PC-3 (cell line): ENCODE results near the gene RET. TPM values are rescaled to one million over a fixed set of nuclear protein-coding genes. Genes with fewer than 3 reads are reported as not detected.
A peak's percentile ranks its signal among the peaks of the same experiment; 100 is the strongest.

ENCODE experiments used
- ATAC-seq: fragments of 200-7000 bp; cut with Tn5 transposase; 2 replicates; pipeline ENCODE4 v1.9.1; 2020; ENCODE audit warnings: mild to moderate bottlenecking, moderate library complexity
- BruUV-seq: library from RNA; stranded (reverse); fragments of 400-500 nt; replicated peaks from 2 replicates; lab custom pipeline; 2021; lab: Mats Ljungman, UMichigan
- CTCF ChIA-PET: fragments of 300-600 bp; sonication (Branson Sonifier 250); formaldehyde crosslinking; loops from one replicate; lab custom pipeline; 2022; ENCODE audit warnings: antibody characterized with exemption; lab: Charles Lee
- POLR2A ChIA-PET: fragments of 300-600 bp; sonication (Branson Sonifier 250); formaldehyde crosslinking; loops from one replicate; lab custom pipeline; 2022; ENCODE audit warnings: antibody characterized with exemption; ENCODE audit not compliant: unreplicated experiment; lab: Charles Lee
- DNase-seq: peaks from one replicate; pipeline ENCODE4 v3.0.0-alpha.2; 2015
- H2AFZ ChIP-seq: fragments of 300-600 bp; sonication (generic); 2 replicates; pipeline ENCODE4 v1.6.0; 2016; ENCODE audit warnings: antibody characterized with exemption, low read length
- H3F3A ChIP-seq: fragments of 300-600 bp; sonication (generic); one replicate; pipeline ENCODE4 v1.6.0; 2017; ENCODE audit warnings: antibody characterized with exemption, low read length, control low read depth, mild to moderate bottlenecking; ENCODE audit not compliant: unreplicated experiment
- H3K27ac ChIP-seq: fragments of 300-600 bp; sonication (generic); 2 replicates; pipeline ENCODE4 v1.5.1; 2016; ENCODE audit warnings: mild to moderate bottlenecking, low read length
- H3K27me3 ChIP-seq: fragments of 300-600 bp; sonication (generic); 2 replicates; pipeline ENCODE4 v1.6.1; 2016; ENCODE audit warnings: low read length, mixed read lengths
- H3K36me3 ChIP-seq: fragments of 300-600 bp; sonication (generic); 2 replicates; pipeline ENCODE4 v1.6.1; 2016; ENCODE audit warnings: low read depth, mixed run types, low read length, mixed read lengths
- H3K4me1 ChIP-seq: fragments of 300-600 bp; sonication (generic); 2 replicates; pipeline ENCODE4 v1.5.1; 2016; ENCODE audit warnings: low read length; ENCODE audit not compliant: insufficient read depth
- H3K4me2 ChIP-seq: fragments of 300-600 bp; sonication (generic); 2 replicates; pipeline ENCODE4 v1.6.0; 2016; ENCODE audit warnings: low read length
- H3K4me3 ChIP-seq: fragments of 300-600 bp; sonication (generic); 2 replicates; pipeline ENCODE4 v1.5.1; 2016; ENCODE audit warnings: mild to moderate bottlenecking, low read length, mixed read lengths
- H3K79me2 ChIP-seq: fragments of 300-600 bp; sonication (generic); 2 replicates; pipeline ENCODE4 v1.6.1; 2017; ENCODE audit warnings: low read length, mixed read lengths
- H3K9ac ChIP-seq: fragments of 300-600 bp; sonication (generic); 2 replicates; pipeline ENCODE4 v1.6.0; 2016; ENCODE audit warnings: mild to moderate bottlenecking, low read length
- H3K9me2 ChIP-seq: fragments of 300-600 bp; sonication (generic); replicated peaks from 2 replicates; pipeline ENCODE4 v1.6.1; 2016; ENCODE audit warnings: mixed run types, low read length, mixed read lengths
- H3K9me3 ChIP-seq: fragments of 300-600 bp; sonication (generic); 2 replicates; pipeline ENCODE4 v1.6.1; 2016; ENCODE audit warnings: low read length, mixed read lengths
- H4K20me1 ChIP-seq: fragments of 300-600 bp; sonication (generic); 2 replicates; pipeline ENCODE4 v1.6.1; 2016; ENCODE audit warnings: low read length, mixed read lengths
- EZH2 ChIP-seq: fragments of 300-600 bp; sonication (generic); IDR thresholded peaks from one replicate; pipeline ENCODE4 v1.6.1; 2017; ENCODE audit warnings: antibody characterized with exemption, mild to moderate bottlenecking, low read length; ENCODE audit not compliant: unreplicated experiment
- EZH2phosphoT487 ChIP-seq: fragments of 300-600 bp; sonication (generic); IDR thresholded peaks from 2 replicates; pipeline ENCODE4 v1.6.1; 2018; ENCODE audit warnings: mild to moderate bottlenecking, antibody characterized with exemption, low read length, borderline replicate concordance
- intact Hi-C: fragments of 100-400 bp; cut with micrococcal nuclease; formaldehyde crosslinking; loops from 2 replicates; pipeline ENCODE4 v1.9.0; 2023
- total RNA-seq: library from RNA; depleted of rRNA; stranded (reverse); fragments of >200 nt; gene quantifications from 2 replicates; pipeline ENCODE4 v1.2.3, GENCODE V29; 2014
- TF ChIP-seq, protein P1 (sequence below): fragments of 300-600 bp; sonication (generic); conservative IDR thresholded peaks from 2 replicates; pipeline ENCODE4 v1.5.1; 2017; ENCODE audit warnings: antibody characterized with exemption, low read depth, mild to moderate bottlenecking, low read length

Gene RET
- total RNA-seq, 1 experiment from 2014 or later, result not detected

DNA sequence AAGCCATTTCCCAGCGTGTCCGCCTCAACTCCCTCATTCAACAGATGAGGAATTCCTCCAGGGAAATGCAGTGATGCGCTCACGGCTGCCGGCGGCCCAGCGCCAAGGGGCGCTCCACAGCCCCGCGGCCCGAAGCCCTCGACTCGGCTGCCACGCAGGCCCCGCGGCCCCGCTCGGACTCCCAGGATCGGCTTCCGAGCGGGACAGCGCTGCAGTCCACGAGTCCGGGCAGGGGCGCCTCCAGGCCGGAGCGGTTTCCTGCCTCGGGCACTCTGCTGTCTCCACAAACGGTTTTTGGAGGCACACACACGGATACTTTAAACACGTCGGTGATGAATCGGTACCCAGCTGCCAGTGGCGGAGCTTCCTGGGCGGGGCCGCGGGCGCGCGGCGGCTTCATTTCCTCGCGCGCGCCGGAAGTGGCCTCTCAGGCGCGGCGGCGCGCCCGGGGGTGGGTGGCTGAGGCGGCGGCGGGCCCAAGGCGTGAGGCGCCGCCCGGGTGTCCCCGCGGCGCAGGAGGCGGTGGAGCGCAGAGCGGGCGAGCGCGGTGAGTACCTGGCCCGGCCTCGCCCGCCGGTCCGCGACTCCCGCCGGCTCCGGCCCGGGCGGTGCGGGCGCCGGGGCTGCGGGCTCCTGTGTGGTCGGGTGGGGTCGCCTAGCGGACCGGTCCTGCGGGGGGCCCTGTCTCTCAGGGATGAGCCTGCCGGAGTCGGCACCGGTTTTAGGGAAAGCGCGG, 61.3 kb downstream of the RET start, which contains the start of gene CSGALNACT2:
Gene CSGALNACT2, plus strand, starts transcription at position 425 of the 736 bp plus-strand sequence. CDS start 16,705 bp downstream, outside the sequence.
- BruUV-seq, result no TSS peak
- peak; percentile 58 for ATAC-seq
- Histone ChIP-seq H3K36me3 (no peaks in the 10 kb centered on the region), H3K9ac (peak within 1 kb of the TSS; percentile 70), H3F3A (peaks cover 9% of the 10 kb centered on the region), H3K4me1 (peaks cover 35% of the 10 kb centered on the region), H3K27ac (peak within 1 kb of the TSS; percentile 55), H3K4me2 (peak within 1 kb of the TSS; percentile 98), H3K4me3 (peak within 1 kb of the TSS; percentile 87), H3K27me3 (no peaks in the 10 kb centered on the region), H3K79me2 (peaks cover 31% of the 10 kb centered on the region), H2AFZ (peak within 1 kb of the TSS; percentile 89), H3K9me3 (no peaks in the 10 kb centered on the region), H3K9me2 (no peaks in the 10 kb centered on the region), H4K20me1 (peaks cover 14% of the 10 kb centered on the region; the same call in 1 of the 2 replicates)
- TF ChIP-seq, protein P1, sequence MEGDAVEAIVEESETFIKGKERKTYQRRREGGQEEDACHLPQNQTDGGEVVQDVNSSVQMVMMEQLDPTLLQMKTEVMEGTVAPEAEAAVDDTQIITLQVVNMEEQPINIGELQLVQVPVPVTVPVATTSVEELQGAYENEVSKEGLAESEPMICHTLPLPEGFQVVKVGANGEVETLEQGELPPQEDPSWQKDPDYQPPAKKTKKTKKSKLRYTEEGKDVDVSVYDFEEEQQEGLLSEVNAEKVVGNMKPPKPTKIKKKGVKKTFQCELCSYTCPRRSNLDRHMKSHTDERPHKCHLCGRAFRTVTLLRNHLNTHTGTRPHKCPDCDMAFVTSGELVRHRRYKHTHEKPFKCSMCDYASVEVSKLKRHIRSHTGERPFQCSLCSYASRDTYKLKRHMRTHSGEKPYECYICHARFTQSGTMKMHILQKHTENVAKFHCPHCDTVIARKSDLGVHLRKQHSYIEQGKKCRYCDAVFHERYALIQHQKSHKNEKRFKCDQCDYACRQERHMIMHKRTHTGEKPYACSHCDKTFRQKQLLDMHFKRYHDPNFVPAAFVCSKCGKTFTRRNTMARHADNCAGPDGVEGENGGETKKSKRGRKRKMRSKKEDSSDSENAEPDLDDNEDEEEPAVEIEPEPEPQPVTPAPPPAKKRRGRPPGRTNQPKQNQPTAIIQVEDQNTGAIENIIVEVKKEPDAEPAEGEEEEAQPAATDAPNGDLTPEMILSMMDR, result peak; percentile 7; the same call in 1 of the 2 replicates
- no peak for TF ChIP-seq EZH2
- peak; percentile 80; the same call in 1 of the 2 replicates for TF ChIP-seq EZH2phosphoT487
- CTCF ChIA-PET, result interaction anchor here (1.0 to 1.2 kb wide), 2 partner anchors 9 to 67 kb away, joined by 4 to 8 read pairs; no protein-coding TSS in a partner anchor
- intact Hi-C loops, result loop anchor here (5.0 kb wide), 1 partner anchor 219 kb away; no protein-coding TSS in a partner anchor
- POLR2A ChIA-PET, result interaction anchor here (0.6 kb wide), 2 partner anchors 51 to 144 kb away, joined by 3 to 5 read pairs; no protein-coding TSS in a partner anchor
- peak; percentile 91 for DNase-seq

DNA sequence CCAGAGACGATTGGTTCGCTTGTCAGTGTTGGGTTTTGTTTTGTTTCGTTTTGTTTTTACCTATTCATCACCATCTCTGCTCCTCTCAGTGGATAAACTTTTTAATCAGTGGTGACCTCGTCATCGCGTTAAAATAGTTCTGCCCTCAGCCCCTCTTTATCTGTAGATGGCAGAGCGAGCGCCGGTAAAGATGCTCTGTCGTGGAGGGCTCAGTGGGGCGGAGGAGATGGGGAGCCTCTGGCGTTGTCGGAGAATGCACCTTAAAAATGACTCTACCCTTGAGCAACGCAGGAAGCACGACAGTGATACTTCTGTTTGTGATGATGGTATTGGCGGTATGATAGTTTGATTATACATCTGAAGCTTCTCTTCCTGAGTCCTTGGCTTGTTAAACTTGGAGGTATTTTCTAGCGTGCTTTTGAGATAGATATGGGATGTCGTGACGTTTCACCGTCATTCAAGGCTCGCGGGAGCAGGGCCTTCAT, 61.9 kb downstream of the RET start:
- H2AFZ ChIP-seq, result peak overlapping the region; percentile 83
- peak overlapping the region; percentile 87 for H3K4me3 ChIP-seq
- ChIA-PET POLR2A (no interaction called here), CTCF (interaction anchor here (1.0 kb wide), 1 partner anchor 10 kb away, joined by 8 read pairs; no protein-coding TSS in a partner anchor)
- ATAC-seq (peak; percentile 14), DNase-seq (peak; percentile 39)
- peak overlapping the region; percentile 83 for H3K4me2 ChIP-seq
- no TSS peak for BruUV-seq
- no peaks in the 10 kb centered on the region for H3K9me3 ChIP-seq
- H3K9me2 ChIP-seq, result no peaks in the 10 kb centered on the region
- no peaks in the 10 kb centered on the region for H3K36me3 ChIP-seq
- peaks cover 14% of the 10 kb centered on the region; the same call in 1 of the 2 replicates for H4K20me1 ChIP-seq
- peaks cover 36% of the 10 kb centered on the region for H3K79me2 ChIP-seq
- peaks cover 9% of the 10 kb centered on the region for H3F3A ChIP-seq
- intact Hi-C loops, result loop anchor here (5.0 kb wide), 1 partner anchor 219 kb away; no protein-coding TSS in a partner anchor
- H3K27me3 ChIP-seq, result no peaks in the 10 kb centered on the region
- TF ChIP-seq EZH2 (no peak), EZH2phosphoT487 (no peak)
- TF ChIP-seq, protein P1, result no peak
- no peak overlapping the region for H3K27ac ChIP-seq
- peaks cover 34% of the 10 kb centered on the region for H3K4me1 ChIP-seq
- H3K9ac ChIP-seq, result peak overlapping the region; percentile 53
